Stimulated activated CD4-positive, alpha-beta T cell treated with anti-CD3 and anti-CD28 coated beads, TNF-alpha, amount 100 ng/mL, for 1 hour (primary cell): ENCODE results near the gene LIPJ.

ENCODE experiments used
- DNase-seq, 3 donors: peaks; one replicate each; pipeline ENCODE4 v3.0.0-alpha.2; 2020; ENCODE audit warnings: low read depth in 3 of 3, low spot score in 1 of 3

The LIPJ gene

DNA sequence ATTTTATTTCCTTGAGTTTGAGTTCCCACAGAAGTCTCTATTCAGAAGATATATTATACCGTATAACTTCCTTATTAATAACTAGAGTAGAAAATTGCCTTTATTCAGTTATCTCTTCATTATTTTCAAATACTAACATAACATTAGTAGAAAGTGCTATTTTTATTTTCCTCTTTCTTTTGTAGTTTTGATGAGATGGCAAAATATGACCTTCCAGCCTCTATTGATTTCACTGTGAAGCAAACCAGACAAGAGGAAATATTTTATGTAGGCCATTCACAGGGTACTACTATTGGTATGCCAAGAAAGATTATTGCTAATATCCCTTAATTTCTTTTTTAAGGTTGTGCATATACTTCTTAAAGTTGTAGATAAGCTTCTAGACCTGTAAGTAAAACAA lies 7.9 kb downstream of the LIPJ start:
- no peak for DNase-seq

GRCh38 chr10:88598055-88598454 lies 11.5 kb downstream of the LIPJ start:
- no peak for DNase-seq

- DNase-seq = no peak
These were observed 21.6 kb downstream of the LIPJ start for GRCh38 chr10:88608052-88608732.

DNA sequence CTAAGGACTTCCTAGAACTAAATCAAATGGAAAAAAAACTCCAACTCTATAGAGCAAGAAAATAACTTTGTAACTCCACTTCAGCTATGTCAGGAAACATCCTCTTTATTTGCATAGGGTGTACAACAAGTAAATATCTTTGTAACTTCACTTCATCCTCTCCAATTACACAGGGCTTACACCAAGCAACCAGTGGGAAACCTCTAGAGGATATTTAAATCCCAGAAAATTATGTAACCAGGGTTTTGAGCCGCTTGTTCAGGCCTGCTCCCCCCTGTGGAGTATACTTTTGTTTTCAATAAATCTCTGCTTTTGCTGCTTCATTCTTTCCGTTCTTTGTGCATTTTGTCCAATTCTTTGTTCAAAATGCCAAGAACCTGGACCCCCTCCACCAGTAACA lies 22.2 kb downstream of the LIPJ start:
- no peak for DNase-seq

- DNase-seq = no peak
These were observed 29.9 kb downstream of the LIPJ start for GRCh38 chr10:88616250-88616977.

- no peak for DNase-seq
These were observed 31.3 kb downstream of the LIPJ start for GRCh38 chr10:88617772-88618300.

DNA sequence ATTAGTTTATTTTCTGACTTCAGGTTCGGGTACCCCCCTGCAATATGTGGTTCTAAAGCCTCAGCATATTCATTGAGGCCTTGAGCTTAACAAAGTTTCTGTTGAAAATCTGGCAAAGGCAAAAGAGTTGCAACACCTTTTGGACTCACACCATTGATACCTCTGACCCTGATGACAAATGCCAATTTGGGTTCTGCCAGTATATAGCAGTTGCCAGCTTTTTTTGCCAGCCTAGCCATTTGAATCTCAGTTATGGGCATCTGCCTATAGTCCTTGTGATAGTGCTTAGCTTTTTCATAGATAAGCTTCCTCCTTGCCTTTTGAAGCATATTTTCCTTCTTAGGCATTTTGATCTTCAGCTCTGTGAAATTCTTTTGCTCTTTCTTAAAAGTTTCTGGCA lies 31.9 kb downstream of the LIPJ start:
- no peak for DNase-seq

DNA sequence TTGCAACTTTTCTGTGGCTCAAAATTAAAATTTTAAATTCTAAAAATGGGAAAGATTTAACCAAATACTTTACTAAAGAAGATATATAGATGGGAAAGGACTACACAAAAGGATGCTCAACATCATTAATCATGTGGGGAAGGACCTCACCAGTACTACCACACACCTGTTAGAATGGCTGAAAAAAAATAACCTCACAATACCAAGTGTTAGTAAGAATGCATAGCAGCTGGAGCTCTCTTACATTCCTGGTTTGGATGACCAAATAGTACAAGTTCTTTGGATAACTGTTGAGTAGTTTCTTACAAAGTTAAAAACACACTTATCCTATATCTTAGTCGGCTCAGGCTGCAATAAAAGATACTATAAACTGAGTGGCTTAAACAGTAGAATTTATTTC lies 33.9 kb downstream of the LIPJ start:
- no peak for DNase-seq

- DNase-seq = no peak
These were observed 37.3 kb downstream of the LIPJ start for GRCh38 chr10:88623835-88624234.

DNA sequence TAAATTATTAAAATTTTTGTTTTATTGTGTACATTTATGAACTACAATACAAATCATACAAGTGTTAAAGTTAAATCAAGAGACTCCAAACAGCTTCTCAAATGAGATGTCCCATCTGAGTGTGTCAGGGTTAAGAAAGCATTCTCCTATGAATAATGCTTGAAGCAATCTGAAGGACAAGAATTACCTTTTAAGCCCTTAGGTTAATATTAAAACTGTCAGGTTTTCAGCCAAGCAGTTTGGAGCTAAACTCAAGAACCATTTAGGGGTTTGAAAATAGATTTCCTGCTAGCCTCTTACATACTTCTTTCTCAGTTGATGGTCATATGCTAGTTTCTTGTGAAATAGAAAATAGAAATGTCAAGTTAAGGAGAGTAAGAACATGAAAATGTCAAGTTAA lies 38.3 kb downstream of the LIPJ start:
- DNase-seq = no peak

DNA sequence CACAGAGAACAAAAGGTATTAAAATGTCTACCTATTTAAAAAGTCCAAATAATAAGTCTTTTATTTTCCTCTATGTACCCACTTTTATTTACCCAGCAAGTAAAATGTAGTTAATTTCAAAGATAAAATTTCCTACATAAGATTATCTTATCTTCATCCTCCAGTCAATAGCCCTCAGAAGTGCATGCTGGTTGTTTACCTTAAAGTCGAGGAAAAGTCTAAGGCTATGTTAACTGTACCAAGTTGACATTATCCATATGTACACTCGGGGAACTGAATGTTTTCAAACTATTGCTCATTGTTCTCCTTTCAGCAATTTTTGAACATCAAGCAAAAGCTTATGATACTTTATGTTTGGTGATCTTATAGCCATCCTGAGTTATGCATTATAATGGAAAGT lies 53.6 kb downstream of the LIPJ start:
- DNase-seq = no peak

GRCh38 chr10:88642209-88642608 lies 55.6 kb downstream of the LIPJ start:
- no peak for DNase-seq

GRCh38 chr10:88642963-88643362 lies 56.4 kb downstream of the LIPJ start:
- no peak for DNase-seq

DNA sequence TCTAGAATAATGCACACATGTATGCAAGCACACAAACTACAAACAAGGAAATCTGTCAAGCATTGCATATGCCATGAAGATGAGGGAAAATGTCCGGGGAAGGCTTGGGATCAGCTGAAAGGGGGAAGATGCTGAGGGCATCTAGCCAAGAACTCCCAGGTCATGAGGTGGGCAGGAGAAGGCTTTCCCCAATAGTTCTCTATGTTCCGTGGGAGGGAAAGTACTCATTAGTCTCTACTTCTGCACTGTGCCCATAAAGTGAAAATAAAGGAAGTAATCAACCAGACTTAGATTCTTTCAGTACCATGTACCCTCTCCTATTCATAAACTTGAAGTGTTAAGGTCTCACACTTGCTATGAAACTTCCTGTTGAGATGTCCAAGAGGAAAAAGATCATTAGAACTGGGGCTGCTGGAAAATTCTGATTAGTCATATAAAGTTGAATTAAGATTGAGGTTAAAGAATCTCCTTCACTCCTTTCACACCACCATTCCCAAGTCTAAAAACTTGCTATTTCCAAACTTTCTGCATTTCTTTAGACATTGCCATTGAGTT lies 60.6 kb downstream of the LIPJ start:
- DNase-seq = no peak

DNA sequence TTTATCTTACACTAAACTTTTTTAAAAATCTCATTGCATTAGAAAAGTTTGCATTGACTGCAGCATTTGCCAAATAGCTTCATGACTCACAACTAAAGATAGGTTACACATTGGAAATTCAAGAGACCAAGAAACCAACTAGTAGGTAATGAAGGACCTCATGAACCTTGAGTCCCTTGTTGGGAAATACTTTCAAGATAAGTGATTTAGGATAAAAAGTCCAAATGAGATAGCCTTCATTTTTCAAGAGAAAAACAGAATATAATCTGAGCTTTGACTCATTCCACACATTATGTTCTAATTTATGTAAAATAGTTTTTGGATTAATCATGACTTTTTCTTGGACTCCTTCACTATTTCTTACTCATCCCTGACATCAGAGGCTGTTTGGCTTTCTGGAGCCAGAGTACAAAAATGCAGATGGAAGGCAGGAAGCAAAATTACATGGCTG lies 64.6 kb downstream of the LIPJ start:
- no peak for DNase-seq

DNA sequence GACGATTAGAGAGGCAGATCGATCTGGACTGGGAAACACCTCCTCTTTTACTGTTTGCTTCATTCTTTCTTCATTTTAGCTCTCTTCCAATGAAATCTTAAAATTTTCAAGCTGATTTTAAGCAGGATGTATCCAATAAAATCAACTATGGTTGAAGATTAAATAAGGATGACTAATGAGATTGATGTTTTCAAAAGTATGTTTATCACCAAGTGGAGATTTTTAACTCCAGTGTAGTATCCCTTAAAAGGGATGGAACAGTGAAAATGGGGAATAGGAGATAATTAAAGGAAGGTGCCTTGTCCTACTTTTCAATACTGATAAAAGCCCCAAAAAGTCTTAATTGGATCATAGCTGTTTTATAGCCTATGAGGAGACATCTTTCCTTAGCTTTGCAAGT lies 66.1 kb downstream of the LIPJ start:
- DNase-seq = no peak
